Ramos (cell line): ENCODE data around the gene TBX2.

Experiments used
- in situ Hi-C: fragments of 300-500 bp; cut with MboI; formaldehyde crosslinking; loops from one replicate; pipeline ENCODE4 v1.14.3; 2022; ENCODE audit warnings: low sequenced_read_pairs; ENCODE audit not compliant: unreplicated experiment

Gene TBX2

DNA sequence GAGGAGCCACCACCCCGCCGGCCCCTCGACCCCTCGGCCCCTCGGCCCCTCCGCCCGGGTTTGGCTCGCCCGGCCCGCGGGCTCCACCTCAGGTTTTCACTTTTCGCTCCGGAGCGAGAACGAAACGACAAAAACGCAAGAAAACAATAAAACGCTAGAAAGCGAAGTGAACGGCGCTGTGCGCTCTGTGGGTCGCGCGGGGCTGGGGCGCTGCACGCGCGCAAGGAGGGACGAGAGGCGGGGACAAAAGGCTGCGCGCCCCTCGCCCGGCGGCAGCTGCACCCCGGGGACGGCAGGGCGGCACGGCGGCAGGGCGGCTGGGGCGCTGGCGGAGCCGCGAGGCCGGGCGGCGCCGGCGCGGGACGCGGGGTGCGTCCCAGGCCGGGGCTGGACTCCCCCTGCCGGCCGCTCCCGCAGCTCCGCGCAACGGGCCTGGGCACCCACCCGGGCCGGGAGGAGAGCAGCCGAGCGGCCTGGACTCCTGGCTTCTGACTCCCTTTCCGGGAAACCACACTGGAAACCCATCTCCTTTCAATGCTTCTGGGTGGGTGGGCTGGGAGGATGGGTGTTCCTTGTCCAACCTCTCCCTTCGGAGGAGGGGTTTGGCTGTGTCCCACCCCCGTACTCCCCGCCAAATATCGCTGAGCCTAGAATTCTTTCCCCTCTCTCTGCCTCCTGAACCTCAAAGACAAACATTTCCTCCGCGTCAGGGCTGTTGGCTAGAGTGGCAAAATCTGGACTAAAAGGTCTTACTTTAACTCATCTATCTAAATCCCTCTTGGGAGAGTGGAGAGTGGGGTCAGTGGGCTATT, 9.9 kb downstream of the TBX2 start:
- in situ Hi-C loops, result loop anchor here (10.0 to 25.0 kb wide), 3 partner anchors 145 to 703 kb away; no protein-coding TSS in a partner anchor

DNA sequence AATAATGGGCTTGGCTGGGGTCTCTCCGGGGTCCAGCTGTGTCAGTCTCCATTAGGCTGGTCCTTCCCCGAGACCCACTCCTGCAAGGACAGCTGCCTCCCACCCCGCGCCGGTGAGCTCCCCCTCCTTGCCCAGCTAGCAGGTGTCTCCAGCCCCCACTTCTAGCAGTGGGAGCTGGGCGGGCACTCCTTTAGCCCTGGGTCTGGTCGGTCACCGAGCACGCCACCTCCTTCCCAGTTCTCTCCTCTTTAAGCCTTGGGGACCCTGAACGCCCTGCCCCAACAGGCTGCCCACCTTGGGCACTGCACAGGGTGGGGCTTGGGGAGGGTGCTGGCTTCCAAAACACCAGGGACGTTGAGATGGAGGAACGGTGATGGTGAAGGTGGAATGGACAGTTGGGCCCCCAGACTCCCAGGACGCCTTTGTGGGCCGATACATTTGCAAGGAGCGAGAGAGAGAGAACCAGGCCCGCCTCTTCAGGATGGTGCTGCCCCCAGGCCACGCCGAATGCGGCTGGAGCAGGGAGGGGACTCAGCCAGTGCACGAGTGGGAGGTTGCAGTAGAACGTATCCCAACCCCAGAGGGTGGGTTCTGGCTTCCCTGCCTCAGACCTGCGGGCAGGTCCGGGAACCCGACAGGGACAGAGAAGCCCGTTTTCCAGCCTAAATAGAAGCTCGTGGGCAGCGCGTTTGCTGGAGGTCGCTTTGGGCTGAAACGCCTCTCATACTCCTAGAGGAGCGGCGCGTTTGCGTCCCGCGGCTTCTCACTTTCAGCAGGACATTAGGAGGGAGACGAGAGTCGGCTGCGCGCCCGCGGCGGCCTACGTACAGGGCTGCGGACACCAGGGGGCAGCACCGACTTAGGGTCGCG, 10.7 kb downstream of the TBX2 start:
- in situ Hi-C loops, result loop anchor here (10.0 to 25.0 kb wide), 3 partner anchors 144 to 702 kb away; no protein-coding TSS in a partner anchor

DNA sequence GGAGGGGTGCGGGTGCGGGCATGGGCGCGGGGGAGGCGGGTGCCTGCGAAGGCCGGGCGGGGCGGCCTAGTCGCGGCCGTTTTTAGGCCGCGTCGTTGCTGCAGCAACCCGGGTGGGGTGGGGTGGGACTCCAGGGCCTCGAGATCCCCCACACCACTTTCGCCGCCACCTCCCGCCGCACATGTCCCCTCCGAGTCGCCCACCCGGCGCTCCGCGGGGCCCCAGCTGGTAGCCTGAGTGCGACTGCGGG, 11.3 kb downstream of the TBX2 start:
- in situ Hi-C loops, result loop anchor here (10.0 to 25.0 kb wide), 3 partner anchors 144 to 701 kb away; no protein-coding TSS in a partner anchor

DNA sequence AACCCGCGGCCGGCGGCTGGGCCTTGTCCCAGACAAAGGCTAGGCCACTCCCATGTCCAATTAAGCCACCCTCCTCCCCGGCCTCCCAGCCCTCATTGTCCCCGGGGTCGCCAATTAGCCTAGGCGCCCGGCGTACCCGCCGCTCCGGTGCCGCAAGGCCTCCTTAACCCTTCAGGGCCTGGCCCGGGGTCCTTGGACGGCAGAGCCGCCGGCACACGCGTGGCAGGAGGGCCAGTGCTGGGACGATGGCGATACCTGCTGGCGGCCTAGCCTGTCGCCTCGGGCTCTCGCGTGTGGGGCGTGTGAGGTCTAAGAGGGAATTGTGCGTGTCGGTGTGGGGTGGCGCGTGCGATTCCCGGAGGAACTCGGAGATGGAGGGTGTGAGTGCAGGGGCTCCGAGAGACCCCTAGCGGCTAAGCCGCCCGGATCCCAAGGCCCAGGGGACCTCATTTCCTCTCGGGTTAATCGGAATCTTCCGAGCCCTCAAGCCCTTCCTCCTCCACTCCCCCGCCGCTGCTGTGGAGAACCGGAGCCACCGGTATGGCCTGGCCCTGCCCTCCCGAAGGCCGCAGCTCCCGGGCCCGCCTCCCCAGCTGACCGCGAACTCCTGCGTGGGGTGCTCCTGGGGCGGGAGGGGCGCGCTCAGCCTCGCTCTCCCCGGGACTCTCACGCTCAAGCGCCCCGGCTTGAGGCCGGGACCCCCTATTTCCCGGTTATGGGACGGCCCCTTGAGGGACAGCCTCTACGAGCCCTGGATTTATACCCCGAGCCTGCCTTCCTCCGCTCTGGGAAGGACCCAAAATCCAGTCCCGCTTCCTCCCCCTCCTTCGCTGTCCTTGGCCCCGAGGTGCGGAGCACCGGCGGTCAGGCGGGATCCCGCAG, 11.9 kb downstream of the TBX2 start:
- in situ Hi-C loops, result loop anchor here (10.0 to 25.0 kb wide), 3 partner anchors 143 to 701 kb away; no protein-coding TSS in a partner anchor

DNA sequence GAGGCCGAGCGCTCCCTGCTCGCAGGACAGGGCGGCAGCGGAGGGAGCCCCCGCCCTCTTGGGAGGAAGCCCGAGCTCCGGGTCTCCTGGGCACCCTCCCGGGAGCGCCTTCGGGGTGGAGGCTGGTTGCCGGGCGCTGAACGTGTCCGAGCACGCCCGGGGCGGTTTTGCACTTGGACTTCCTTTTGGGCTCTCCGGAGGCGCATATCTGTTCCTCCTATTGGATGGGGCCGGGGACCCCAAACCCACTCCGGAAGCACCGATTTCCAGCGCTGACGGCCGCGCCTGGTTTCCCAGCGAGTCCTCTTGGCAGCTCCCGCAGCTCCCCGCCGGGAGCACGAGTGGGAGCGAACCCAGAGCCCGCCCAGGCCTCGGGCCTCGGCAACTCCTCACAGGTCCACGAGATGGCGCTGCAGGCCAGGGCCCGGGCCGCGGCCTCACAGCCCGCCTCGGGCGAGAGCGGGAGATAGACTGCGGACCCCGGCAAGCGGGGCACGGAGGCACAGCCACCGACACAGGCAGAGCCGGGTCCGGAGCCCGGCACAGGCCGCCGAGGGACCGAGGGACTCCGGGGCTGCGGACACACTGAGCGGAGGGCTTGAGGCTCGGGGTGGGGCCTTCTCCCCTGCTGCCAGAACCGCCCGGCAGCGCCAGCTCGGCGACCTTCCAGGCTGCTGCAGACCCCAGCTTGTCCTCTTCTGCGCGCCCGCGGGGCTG, 12.7 kb downstream of the TBX2 start:
- in situ Hi-C loops, result loop anchor here (10.0 to 25.0 kb wide), 3 partner anchors 142 to 700 kb away; no protein-coding TSS in a partner anchor

DNA sequence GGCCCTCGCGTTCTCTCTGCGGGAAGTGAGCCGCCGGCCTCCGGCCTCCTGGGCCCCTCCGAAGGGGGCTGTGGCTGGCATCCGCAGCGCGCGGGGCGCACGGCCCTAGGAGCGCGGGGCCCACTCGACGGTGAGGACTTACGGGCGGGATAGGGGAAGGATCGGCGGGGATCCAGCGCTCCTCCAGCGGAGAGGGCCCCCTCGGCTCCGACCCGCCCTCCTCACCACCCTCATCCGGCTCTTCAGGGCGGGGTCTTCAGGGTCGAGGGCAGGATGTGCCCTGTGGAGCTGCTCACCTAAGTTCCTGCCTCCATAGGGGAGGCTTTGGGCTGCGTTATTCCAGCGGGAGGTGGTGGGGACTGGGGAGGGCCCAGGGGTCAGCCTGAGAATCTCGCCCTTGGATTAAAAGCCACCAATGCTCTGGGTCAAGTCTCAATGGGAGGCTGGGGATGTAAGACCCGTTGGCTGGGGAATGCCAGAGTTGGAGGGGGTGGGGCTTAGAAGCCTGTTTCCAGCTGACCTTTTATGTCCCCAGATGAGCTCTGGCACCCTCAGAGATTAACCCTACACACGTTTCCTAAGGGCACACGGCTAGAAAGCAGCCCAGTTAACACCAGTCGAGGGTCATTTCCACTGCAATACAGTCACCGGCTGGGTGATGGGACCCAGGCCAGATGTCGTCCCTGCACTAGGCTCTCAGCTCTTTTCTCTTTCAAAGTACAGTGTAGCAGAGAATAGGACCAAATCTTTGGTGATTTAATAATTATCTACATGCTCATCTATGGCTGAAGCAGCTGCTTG, 13.4 kb downstream of the TBX2 start:
- in situ Hi-C loops, result loop anchor here (10.0 to 25.0 kb wide), 3 partner anchors 142 to 699 kb away; no protein-coding TSS in a partner anchor

DNA sequence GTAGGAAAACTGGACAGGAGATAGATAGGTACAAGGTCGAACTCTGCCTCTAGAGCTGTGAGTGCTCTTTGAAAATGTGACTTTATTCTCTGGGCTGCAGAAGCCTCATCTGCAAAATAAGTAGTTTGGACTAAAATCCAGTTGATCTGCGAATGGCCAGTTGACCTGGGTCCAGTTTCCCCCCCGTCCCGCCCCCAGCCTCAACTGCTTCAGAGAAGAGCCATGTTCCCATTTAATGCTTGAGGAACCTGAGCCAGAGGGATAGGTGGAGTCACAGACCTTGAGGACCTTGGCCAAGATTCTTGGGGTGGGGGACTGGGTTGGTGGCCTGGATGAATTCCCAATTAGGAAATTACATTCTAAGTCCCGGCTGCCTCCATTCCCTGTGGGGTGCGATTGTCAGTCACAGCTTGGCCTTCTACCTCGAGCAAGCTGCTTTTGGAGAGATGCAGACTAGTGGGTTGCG, 14.1 kb downstream of the TBX2 start:
- in situ Hi-C loops, result loop anchor here (10.0 to 25.0 kb wide), 3 partner anchors 141 to 699 kb away; no protein-coding TSS in a partner anchor

DNA sequence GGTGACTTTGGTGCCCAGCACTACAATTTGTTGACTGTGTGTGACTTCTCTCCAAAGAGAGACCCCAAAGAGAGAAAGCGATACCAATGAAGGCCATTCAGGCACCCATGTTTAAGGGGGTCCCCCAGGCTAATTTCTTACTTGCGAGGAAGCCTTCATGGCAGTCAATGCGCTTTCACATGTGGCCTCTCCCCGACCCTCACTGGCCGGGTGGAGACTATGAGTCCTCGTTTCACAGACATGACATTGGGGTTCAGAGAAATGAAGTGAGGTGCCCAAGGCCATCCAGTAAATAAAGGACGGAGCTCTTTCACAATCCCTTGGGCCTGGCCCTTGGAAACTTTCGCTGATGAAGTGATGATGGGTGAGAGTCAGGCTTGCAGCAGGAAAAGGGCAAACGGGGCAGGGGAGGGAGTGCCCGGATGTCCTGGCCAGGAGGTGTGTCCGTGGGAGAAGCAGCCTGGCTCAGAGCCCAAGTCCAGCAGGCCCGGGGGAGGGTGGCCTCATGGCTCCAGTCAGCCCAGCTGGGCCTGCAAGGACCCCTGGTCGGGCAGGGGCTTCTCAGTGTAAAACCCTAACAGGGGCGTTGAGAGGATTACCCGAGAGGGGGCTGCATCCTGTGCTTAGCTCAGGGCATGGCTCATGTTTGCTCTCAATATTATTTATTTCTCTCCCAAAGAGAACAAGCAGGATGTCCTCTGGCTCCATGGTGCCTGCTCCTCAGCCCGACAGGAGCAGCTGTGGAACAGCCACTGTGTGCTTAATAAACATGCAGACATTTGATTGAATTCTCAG, 14.7 kb downstream of the TBX2 start:
- in situ Hi-C loops, result loop anchor here (10.0 to 25.0 kb wide), 3 partner anchors 140 to 698 kb away; no protein-coding TSS in a partner anchor

DNA sequence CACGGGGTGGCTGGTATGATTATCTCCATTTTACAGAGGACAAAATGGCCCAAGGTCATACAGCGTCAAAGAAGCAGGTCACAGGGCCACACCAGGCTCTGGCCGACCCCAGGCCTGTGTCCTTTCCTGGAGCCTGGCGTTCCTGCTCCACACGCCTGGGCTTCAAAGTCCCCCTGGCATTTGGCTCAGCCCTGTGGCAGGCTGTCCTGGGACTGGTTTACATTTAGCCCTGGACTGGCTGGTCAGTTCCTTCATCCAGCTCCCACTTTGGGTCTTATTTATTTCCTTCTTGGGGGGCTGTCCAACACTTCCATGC, 15.3 kb downstream of the TBX2 start:
- in situ Hi-C loops, result loop anchor here (10.0 to 25.0 kb wide), 3 partner anchors 140 to 697 kb away; no protein-coding TSS in a partner anchor

DNA sequence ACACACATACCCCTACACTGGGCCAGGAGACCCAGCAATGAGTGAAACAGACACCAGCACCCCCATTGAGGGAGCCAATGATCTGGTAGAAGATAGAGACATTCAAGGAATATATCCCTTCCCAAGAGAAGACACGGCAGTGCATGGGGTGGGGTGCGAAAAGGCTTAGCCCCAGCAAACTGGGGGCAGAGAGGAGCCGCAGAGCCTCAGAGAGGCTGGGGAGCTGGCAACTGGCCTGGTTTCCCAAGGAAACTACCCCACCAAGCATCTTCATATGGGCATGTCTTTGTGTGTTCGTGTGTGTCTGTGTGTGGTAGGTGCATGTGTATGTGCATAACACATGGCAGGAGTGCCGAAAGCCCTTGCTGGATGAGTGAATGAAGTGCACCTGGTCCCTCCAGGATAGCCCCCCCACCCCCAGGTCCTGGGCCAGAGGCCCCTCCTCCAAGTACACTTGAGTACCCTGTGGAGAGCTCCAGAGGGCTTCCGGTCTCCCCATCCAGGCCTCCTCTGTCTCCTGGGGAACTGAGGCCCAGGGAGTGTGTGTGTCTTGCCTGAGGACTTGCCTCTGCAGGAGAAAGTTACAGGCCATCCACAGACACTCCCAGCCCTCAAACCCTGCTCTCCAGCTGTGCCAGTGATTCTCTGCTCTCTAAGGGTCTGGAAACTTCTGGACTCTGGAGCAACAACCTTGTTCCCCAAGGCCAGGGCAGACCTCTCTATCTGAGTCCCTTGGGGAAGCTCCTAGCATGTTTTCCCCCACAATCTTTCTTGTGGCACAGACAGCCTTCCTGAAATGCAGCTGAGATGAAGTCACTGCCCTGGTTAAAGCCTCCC, 15.9 kb downstream of the TBX2 start:
- in situ Hi-C loops, result loop anchor here (10.0 to 25.0 kb wide), 3 partner anchors 139 to 697 kb away; no protein-coding TSS in a partner anchor

DNA sequence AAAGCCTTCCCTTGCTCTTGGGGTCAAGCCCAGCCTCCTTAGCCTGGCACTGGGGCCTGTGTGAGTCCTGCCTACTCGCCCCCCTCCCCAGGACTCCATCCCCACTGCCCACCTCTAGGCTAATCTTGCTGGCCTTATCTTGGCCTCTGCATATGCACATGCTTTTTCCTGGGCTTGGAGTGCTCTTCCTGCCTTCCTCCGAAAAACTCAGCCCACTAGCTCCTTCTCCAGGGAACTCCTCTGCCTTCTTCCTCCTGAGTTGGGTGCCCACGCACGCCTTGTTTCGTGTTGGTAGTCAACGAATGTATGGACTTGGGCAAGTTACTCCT, 16.5 kb downstream of the TBX2 start:
- in situ Hi-C loops, result loop anchor here (10.0 to 25.0 kb wide), 3 partner anchors 139 to 696 kb away; no protein-coding TSS in a partner anchor

DNA sequence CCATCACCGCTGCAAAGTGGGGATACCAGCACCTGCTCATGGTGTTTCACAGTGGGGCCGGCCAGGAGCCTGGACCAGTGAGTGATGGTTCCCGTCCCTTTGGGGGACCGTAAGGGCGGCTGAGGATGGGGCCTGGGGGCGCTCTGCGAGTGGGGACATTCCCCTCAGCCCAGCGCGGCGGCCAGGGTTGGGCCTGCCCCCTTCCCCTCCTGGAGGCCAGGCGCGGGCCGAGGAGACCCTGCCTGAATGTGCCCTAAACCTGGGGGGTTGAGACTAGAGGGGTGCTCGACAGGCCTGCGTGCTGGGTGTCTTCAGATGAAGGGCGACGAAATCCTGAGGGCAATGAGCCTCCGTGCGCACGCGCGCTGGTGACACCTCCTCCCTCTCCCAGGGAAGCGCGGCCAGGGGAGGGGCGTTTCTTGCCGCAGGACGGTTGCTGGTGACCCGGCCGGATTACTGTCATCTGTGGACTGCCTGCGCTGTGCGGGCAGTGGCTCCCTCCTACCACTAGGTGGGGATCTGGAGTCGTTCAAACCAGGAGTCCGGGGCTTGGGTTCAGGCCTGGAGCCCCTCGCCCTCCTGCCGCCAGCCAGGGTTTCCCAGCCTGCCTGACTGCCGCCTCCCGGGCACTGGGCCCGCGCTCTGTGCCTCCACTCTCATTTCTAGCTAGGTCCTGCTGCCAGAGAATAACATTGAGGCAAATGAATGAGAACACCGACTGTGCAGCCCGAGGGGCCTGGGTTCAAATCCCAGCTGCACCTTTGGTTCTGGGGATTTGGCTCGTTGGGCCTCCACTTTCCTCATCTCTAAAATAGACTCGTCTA, 17.1 kb downstream of the TBX2 start:
- in situ Hi-C loops, result loop anchor here (10.0 to 25.0 kb wide), 3 partner anchors 138 to 696 kb away; no protein-coding TSS in a partner anchor

DNA sequence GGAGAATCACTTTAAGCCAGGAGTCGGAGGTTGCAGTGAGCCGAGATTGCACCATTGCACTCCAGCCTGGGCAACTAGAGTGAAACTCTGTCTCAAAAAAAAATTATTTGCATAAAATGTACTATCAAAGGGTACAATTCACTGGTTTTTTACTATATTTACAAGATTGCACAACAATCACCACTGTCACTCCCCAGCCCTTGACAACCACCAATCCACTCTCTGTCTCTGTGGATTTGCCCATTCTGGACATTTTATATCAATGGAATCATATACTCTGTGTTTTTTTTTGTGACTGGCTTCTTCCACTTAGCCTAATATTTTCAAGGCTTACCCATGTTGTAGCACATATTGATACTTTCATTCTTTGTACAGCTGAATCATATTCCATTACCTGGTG, 18.8 kb downstream of the TBX2 start:
- in situ Hi-C loops, result loop anchor here (10.0 to 25.0 kb wide), 3 partner anchors 136 to 694 kb away; no protein-coding TSS in a partner anchor

DNA sequence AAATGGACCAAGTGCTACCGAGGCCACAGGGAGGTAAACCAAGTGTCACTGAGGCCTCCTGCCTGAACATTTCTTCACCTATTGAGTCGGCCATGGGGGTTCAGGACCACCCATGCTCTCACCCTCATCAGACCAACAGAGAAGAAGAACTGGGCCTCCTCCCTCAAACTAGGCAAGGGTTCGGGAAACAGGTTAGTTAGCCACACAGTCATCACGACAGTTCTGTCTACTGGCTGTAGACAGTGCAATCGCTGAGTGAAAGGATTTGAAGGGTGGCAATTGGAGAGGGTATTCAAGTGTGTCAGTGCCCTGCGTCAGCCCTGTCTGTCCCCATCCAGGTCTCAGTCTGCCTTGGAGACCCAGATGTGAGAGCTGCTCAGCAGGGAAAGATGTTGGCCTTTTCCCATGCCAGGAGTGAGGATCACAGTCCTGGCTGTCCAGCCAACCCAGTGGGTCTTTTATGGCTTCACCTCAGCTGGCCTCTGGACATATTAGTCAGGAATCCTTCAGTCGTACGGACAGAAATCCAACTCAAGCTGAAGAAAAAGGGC, 19.9 kb downstream of the TBX2 start:
- in situ Hi-C loops, result loop anchor here (10.0 to 25.0 kb wide), 3 partner anchors 135 to 693 kb away; no protein-coding TSS in a partner anchor

DNA sequence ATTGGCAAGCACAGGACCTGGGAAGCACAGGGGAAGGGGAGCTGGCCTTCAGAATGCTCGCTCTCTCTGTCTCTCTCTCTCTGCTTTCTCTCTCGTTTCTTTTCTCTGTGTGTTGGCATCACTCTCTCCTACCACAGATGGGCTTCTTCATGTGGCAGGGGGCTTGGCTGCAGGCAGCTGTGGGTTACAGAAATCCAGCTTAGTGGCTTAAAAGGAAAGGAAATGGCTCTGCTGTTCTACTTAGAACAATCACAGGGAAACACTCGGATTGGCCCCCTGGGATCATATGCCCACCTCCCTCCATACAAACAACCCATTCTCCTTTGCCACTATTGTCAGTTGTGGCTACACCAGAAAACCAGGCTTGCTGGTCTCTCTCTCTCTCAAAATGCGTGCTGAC, 20.4 kb downstream of the TBX2 start:
- in situ Hi-C loops, result loop anchor here (25.0 kb wide), 2 partner anchors 417 to 692 kb away; no protein-coding TSS in a partner anchor
